Cardiac fibroblast (primary cell): ENCODE measurements around the gene PDE8B.

Experiments used
- DNase-seq, 2 donors: peaks; one replicate each; pipeline versions ENCODE4 v3.0.0 to v3.0.0-alpha.2; 2010; ENCODE audit warnings: low read depth in 2 of 2
- H3K4me3 ChIP-seq, 2 donors: replicated peaks in 1 of 2; 1 replicate in 1 of 2; 2 replicates in 1 of 2; pipeline ENCODE4 v1.5.1; 2011; ENCODE audit warnings: low read depth in 2 of 2, low read length in 2 of 2, mild to moderate bottlenecking in 2 of 2, moderate library complexity in 1 of 2
- CTCF ChIP-seq: IDR thresholded peaks from one replicate; pipeline ENCODE4 v1.5.1; 2011; ENCODE audit warnings: low read depth, mild to moderate bottlenecking, low read length, inconsistent platforms

Gene PDE8B

GRCh38 chr5:77280036-77280435 is 69.6 kb downstream of the PDE8B start:
- no peak for TF ChIP-seq CTCF
- DNase-seq = no peak

GRCh38 chr5:77281969-77282336 is 71.5 kb downstream of the PDE8B start:
- no peak for TF ChIP-seq CTCF
- no peak for DNase-seq
- no peak overlapping the region for H3K4me3 ChIP-seq

More at GRCh38 chr5:77280036-77280435, 69.6 kb downstream of the PDE8B start:
- H3K4me3 ChIP-seq = no peak overlapping the region

GRCh38 chr5:77282337-77283027 is 72.0 kb downstream of the PDE8B start:
- H3K4me3 ChIP-seq = no peak overlapping the region
- peak; percentile 30 to 32 for DNase-seq
- no peak for TF ChIP-seq CTCF

- TF ChIP-seq CTCF = no peak
- DNase-seq = no peak
- H3K4me3 ChIP-seq = no peak overlapping the region
Observed at GRCh38 chr5:77285251-77285841, 74.9 kb downstream of the PDE8B start.

GRCh38 chr5:77292026-77292757 is 81.7 kb downstream of the PDE8B start:
- H3K4me3 ChIP-seq = no peak overlapping the region
- peak in 1 of 2 donors; percentile 46 for DNase-seq
- TF ChIP-seq CTCF = no peak

GRCh38 chr5:77294185-77294584 is 83.7 kb downstream of the PDE8B start:
- no peak for DNase-seq
- no peak overlapping the region for H3K4me3 ChIP-seq
- no peak for TF ChIP-seq CTCF
